ENCODE data around the gene EVPL. TPM values are rescaled to one million over a fixed set of nuclear protein-coding genes. Genes with fewer than 3 reads are reported as not detected.

EVPL gene
- under 1 TPM; 0.16 to 0.34 TPM for total RNA-seq

- CTCF ChIA-PET: interaction anchor here (1.3 kb wide), 1 partner anchor 13 kb away, joined by 3 read pairs; no protein-coding TSS in a partner anchor
- Mint-ChIP-seq H3K27ac (no peak within 1 kb of the TSS), H3K27me3 (no peaks in the 10 kb centered on the region), H3K9me3 (no peaks in the 10 kb centered on the region), H3K4me3 (no peak within 1 kb of the TSS), H3K36me3 (ENCODE audit: low read depth) (no peaks in the 10 kb centered on the region), H3K4me1 (ENCODE audit: low read depth) (peaks cover 21% of the 10 kb centered on the region)
- POLR2A ChIA-PET: interaction anchor here (0.6 kb wide), 1 partner anchor 250 kb away, joined by 5 read pairs; no protein-coding TSS in a partner anchor
- intact Hi-C loops (cut with micrococcal nuclease): no loop called here
- no peak for TF ChIP-seq CTCF (IDR thresholded peaks at IDR 0.05)
- ATAC-seq: no peak
- no peak for DNase-seq
Measured at GRCh38 chr17:76027159-76027839, at the start of gene EVPL. Gene EVPL (minus strand): TSS chr17:76027306. CDS start chr17:76027198, 108 bp downstream.

GRCh38 chr17:76076146-76076764 is 49.1 kb upstream of the EVPL start:
- H3K4me1 Mint-ChIP-seq (ENCODE audit: low read depth): peaks cover 41% of the 10 kb centered on the region
- H3K27me3 Mint-ChIP-seq: peaks cover 47% of the 10 kb centered on the region
- ATAC-seq (no peak), DNase-seq (peak; percentile 19)
- no peak overlapping the region for H3K27ac Mint-ChIP-seq
- ChIA-PET POLR2A (interaction anchor here (0.5 to 2.3 kb wide), 7 partner anchors 10 to 45 kb away, joined by 3 to 6 read pairs (median 4); no protein-coding TSS in a partner anchor), CTCF (interaction anchor here (0.7 to 1.6 kb wide), 3 partner anchors 28 to 203 kb away, joined by 3 to 4 read pairs (median 3); partner anchors contain the start of gene EXOC7)
- no peak for TF ChIP-seq CTCF (IDR thresholded peaks at IDR 0.05)
- no peaks in the 10 kb centered on the region for H3K9me3 Mint-ChIP-seq
- intact Hi-C loops (cut with micrococcal nuclease): no loop called here
- H3K36me3 Mint-ChIP-seq (ENCODE audit: low read depth): peaks cover 1% of the 10 kb centered on the region
- H3K4me3 Mint-ChIP-seq: peak overlapping the region; percentile 66

- ATAC-seq (no peak), DNase-seq (peak; percentile 28)
- Mint-ChIP-seq H3K27ac (no peak overlapping the region), H3K36me3 (ENCODE audit: low read depth) (peaks cover 1% of the 10 kb centered on the region), H3K4me3 (peak overlapping the region; percentile 19), H3K4me1 (ENCODE audit: low read depth) (peaks cover 46% of the 10 kb centered on the region), H3K9me3 (no peaks in the 10 kb centered on the region), H3K27me3 (peaks cover 47% of the 10 kb centered on the region)
- intact Hi-C loops (cut with micrococcal nuclease): no loop called here
- ChIA-PET CTCF (interaction anchor here (0.7 to 1.6 kb wide), 3 partner anchors 28 to 204 kb away, joined by 3 to 4 read pairs (median 3); partner anchors contain the start of gene EXOC7), POLR2A (interaction anchor here (0.8 to 2.3 kb wide), 10 partner anchors 11 to 278 kb away, joined by 3 to 6 read pairs (median 4); no protein-coding TSS in a partner anchor)
- TF ChIP-seq CTCF (IDR thresholded peaks at IDR 0.05): no peak
Measured at GRCh38 chr17:76075364-76076145, 48.4 kb upstream of the EVPL start.

GRCh38 chr17:76074390-76075363 is 47.6 kb upstream of the EVPL start, which contains the start of gene GALR2:
Gene GALR2 (plus strand): TSS chr17:76074781. CDS start chr17:76074884, 103 bp downstream.
- peaks cover 48% of the 10 kb centered on the region for H3K4me1 Mint-ChIP-seq (ENCODE audit: low read depth)
- H3K4me3 Mint-ChIP-seq: peak within 1 kb of the TSS; percentile 19
- peaks cover 6% of the 10 kb centered on the region for H3K36me3 Mint-ChIP-seq (ENCODE audit: low read depth)
- no peak for TF ChIP-seq CTCF (IDR thresholded peaks at IDR 0.05)
- intact Hi-C loops (cut with micrococcal nuclease): no loop called here
- H3K9me3 Mint-ChIP-seq: no peaks in the 10 kb centered on the region
- H3K27ac Mint-ChIP-seq: no peak within 1 kb of the TSS
- ATAC-seq (no peak), DNase-seq (peak; percentile 24)
- CTCF ChIA-PET: interaction anchor here (1.6 kb wide), 2 partner anchors 29 to 75 kb away, joined by 3 to 4 read pairs; partner anchors contain the start of gene EXOC7
- H3K27me3 Mint-ChIP-seq: peaks cover 47% of the 10 kb centered on the region
- POLR2A ChIA-PET: interaction anchor here (0.8 to 2.3 kb wide), 9 partner anchors 12 to 278 kb away, joined by 3 to 6 read pairs (median 4); no protein-coding TSS in a partner anchor

Measured in activated CD8-positive, alpha-beta T cell treated with anti-CD3 and anti-CD28 coated beads for 36 hours (primary cell).